ENCODE measurements around the gene EXOC6B. TPM values are rescaled to one million over a fixed set of nuclear protein-coding genes. Genes with fewer than 3 reads are reported as not detected.

EXOC6B gene
- total RNA-seq, 1 donor from 2014 or later, result 46.1 TPM

GRCh38 chr2:72442270-72442669, 383.6 kb downstream of the EXOC6B start:
- no peak for TF ChIP-seq CTCF (conservative IDR thresholded peaks at IDR 0.05)
- Mint-ChIP-seq H3K9me3 (no peaks in the 10 kb centered on the region), H3K36me3 (peaks cover 13% of the 10 kb centered on the region), H3K4me3 (no peak overlapping the region), H3K4me1 (ENCODE audit: unreplicated experiment) (no peaks in the 10 kb centered on the region), H3K27ac (no peak overlapping the region), H3K27me3 (no peaks in the 10 kb centered on the region)
- no peak for DNase-seq (ENCODE audit: extremely low spot score, unreplicated experiment)

- Mint-ChIP-seq H3K4me1 (ENCODE audit: unreplicated experiment) (no peaks in the 10 kb centered on the region), H3K27ac (no peak overlapping the region), H3K4me3 (no peak overlapping the region), H3K9me3 (no peaks in the 10 kb centered on the region), H3K27me3 (no peaks in the 10 kb centered on the region), H3K36me3 (peaks cover 13% of the 10 kb centered on the region)
- TF ChIP-seq CTCF (conservative IDR thresholded peaks at IDR 0.05), result no peak
- no peak for DNase-seq (ENCODE audit: extremely low spot score, unreplicated experiment)
Observed at GRCh38 chr2:72439892-72440291, 385.9 kb downstream of the EXOC6B start.

- Mint-ChIP-seq H3K36me3 (peaks cover 13% of the 10 kb centered on the region), H3K4me1 (ENCODE audit: unreplicated experiment) (no peaks in the 10 kb centered on the region), H3K27me3 (no peaks in the 10 kb centered on the region), H3K9me3 (no peaks in the 10 kb centered on the region), H3K27ac (no peak overlapping the region), H3K4me3 (no peak overlapping the region)
- TF ChIP-seq CTCF (conservative IDR thresholded peaks at IDR 0.05), result no peak
- DNase-seq (ENCODE audit: extremely low spot score, unreplicated experiment), result no peak
Observed at GRCh38 chr2:72438364-72438763, 387.5 kb downstream of the EXOC6B start.

GRCh38 chr2:72431737-72432136, 394.1 kb downstream of the EXOC6B start:
- H3K4me1 Mint-ChIP-seq (ENCODE audit: unreplicated experiment), result no peaks in the 10 kb centered on the region
- H3K9me3 Mint-ChIP-seq, result no peaks in the 10 kb centered on the region
- no peak overlapping the region for H3K4me3 Mint-ChIP-seq
- DNase-seq (ENCODE audit: extremely low spot score, unreplicated experiment), result no peak
- peaks cover 13% of the 10 kb centered on the region for H3K36me3 Mint-ChIP-seq
- TF ChIP-seq CTCF (conservative IDR thresholded peaks at IDR 0.05), result no peak
- H3K27me3 Mint-ChIP-seq, result no peaks in the 10 kb centered on the region
- H3K27ac Mint-ChIP-seq, result no peak overlapping the region

- H3K27me3 Mint-ChIP-seq, result no peaks in the 10 kb centered on the region
- no peak overlapping the region for H3K4me3 Mint-ChIP-seq
- DNase-seq (ENCODE audit: extremely low spot score, unreplicated experiment), result no peak
- H3K4me1 Mint-ChIP-seq (ENCODE audit: unreplicated experiment), result no peaks in the 10 kb centered on the region
- H3K27ac Mint-ChIP-seq, result no peak overlapping the region
- no peak for TF ChIP-seq CTCF (conservative IDR thresholded peaks at IDR 0.05)
- no peaks in the 10 kb centered on the region for H3K9me3 Mint-ChIP-seq
- peaks cover 12% of the 10 kb centered on the region for H3K36me3 Mint-ChIP-seq
Observed at GRCh38 chr2:72427022-72427861, 398.6 kb downstream of the EXOC6B start.
